GM23248 (cell line): ENCODE results near the gene TRIO.

ENCODE experiments used
- EZH2 ChIP-seq: fragments of 200-600 bp; sonication (generic); IDR thresholded peaks from 2 replicates; pipeline ENCODE4 v1.6.1; 2018; ENCODE audit warnings: antibody characterized with exemption, mild to moderate bottlenecking; ENCODE audit not compliant: insufficient read depth, poor library complexity, severe bottlenecking
- EZH2phosphoT487 ChIP-seq: fragments of 200-600 bp; sonication (generic); IDR thresholded peaks from 2 replicates; pipeline ENCODE4 v1.6.1; 2018; ENCODE audit warnings: antibody characterized with exemption, moderate library complexity, mild to moderate bottlenecking, low read depth; ENCODE audit not compliant: insufficient read depth

DNA sequence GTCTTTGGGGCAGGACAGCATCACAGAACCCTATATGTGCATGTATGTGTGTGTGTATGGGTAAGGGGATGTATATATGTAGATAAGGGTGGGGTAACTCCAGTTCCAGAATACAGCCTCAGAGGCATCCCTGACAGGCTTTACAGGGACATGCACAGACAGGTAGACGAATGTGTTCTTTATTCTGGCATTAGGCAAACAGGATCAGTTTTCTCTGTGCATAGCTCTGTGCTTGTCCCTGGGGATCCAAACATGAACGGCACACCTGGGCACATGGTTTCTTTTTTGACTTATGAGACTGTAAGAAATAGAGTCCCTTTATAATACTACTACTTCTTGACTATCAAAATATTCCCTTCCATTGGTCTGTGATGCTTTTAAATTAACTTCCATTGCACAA lies 120.6 kb downstream of the TRIO start:
- TF ChIP-seq EZH2 (no peak), EZH2phosphoT487 (no peak)
